ENCODE data around the gene CAPZB. TPM values are rescaled to one million over a fixed set of nuclear protein-coding genes. Genes with fewer than 3 reads are reported as not detected.

Gene CAPZB
- total and polyA plus RNA-seq, 10 donors: 139 to 386 (median 277) TPM

DNA sequence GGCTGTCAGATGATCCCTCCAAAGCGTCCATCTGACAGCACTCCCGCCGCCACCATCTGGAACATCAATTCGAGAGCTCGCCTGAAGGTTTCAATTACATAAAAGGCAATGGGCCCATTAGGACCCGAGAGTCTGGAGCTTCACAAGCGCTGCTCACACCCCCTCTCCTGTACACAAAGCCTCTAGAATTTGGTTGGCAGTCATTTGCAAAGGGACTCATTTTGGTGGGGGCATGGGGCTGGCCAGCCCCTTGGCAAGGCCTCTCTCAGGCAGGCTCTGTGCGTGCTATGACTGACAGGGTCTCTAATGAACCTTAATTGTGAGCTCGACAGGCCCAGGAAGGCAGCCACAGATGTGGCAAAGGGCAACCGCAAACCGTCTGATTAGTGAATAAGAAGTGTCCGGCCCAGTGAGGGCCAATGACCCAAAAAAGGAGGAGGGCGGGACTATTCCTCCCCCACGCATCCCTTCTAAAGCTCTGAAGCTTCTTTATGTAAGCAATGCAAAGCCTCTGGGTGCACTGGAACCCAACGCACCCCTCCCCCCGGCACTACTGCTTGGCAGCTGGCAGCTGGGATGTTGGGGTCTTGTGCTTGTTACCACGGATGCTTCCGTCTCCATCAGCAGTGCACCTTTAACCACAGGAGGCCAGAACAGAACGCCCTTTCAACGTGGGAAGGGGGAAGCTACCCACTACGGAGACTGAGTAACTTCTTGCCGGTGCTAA, 79.4 kb downstream of the CAPZB start:
- TF ChIP-seq POLR2A (IDR thresholded peaks at IDR 0.05) (no peak), POLR2AphosphoS5 (IDR thresholded peaks at IDR 0.05) (peak in 1 of 3 donors; percentile 34)
- TF ChIP-seq, protein P1, sequence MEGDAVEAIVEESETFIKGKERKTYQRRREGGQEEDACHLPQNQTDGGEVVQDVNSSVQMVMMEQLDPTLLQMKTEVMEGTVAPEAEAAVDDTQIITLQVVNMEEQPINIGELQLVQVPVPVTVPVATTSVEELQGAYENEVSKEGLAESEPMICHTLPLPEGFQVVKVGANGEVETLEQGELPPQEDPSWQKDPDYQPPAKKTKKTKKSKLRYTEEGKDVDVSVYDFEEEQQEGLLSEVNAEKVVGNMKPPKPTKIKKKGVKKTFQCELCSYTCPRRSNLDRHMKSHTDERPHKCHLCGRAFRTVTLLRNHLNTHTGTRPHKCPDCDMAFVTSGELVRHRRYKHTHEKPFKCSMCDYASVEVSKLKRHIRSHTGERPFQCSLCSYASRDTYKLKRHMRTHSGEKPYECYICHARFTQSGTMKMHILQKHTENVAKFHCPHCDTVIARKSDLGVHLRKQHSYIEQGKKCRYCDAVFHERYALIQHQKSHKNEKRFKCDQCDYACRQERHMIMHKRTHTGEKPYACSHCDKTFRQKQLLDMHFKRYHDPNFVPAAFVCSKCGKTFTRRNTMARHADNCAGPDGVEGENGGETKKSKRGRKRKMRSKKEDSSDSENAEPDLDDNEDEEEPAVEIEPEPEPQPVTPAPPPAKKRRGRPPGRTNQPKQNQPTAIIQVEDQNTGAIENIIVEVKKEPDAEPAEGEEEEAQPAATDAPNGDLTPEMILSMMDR (IDR thresholded peaks at IDR 0.05 in 8 of 11, conservative IDR thresholded peaks at IDR 0.05 in 3 of 11): no peak
- peaks cover 0 to 91% (median 0%) of the 10 kb centered on the region in 6 donors for H3K36me3 ChIP-seq
- WGBS, 5 donors: 67 to 78% (median 71%) methylated on average over 21 to 22 of the region's 22 CpGs
- H3K4me3 ChIP-seq: no peak overlapping the region
- H3K27me3 ChIP-seq (replicated peaks in 1 of 7): no peaks in the 10 kb centered on the region
- intact Hi-C loops (cut with DNase I; ENCODE audit: low total_unique reads): no loop called here
- no peak for DNase-seq
- H3K4me1 ChIP-seq: peaks cover 3 to 96% (median 40%) of the 10 kb centered on the region in 6 donors
- peak overlapping the region in 4 of 8 donors; percentile 1 to 35 (median 10) for H3K27ac ChIP-seq
- H3K9me3 ChIP-seq: no peaks in the 10 kb centered on the region

DNA sequence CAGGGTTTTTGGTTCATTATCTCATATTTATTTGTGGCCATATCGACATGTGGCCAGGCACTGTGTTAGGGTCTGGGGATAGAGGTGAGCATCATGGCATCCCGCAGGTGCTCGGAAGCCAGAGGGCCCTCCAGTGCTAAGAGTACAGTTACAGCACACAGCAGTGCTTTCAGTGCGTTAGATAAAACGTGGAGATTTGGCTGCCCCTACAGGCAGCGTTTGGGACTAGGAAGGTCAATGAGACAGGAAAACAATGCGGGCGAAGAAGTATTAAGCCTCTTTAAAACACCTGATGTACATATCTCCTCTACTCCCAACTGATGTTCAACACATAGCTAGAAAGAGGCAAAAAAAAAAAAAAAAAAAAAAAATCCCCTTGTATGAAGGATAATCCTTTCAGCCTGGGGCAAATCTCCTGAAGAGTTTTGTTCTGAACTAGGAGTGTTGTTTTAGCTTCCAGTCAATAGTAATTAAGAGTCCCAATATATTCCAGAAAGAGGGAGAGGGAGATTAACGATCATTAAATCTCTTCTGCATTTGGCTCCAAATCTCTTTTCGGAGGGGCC, 80.1 kb downstream of the CAPZB start:
- TF ChIP-seq, protein P1 (IDR thresholded peaks at IDR 0.05 in 8 of 11, conservative IDR thresholded peaks at IDR 0.05 in 3 of 11): no peak
- no peak for TF ChIP-seq POLR2A (IDR thresholded peaks at IDR 0.05)
- no peak for TF ChIP-seq POLR2AphosphoS5 (IDR thresholded peaks at IDR 0.05)
- Histone ChIP-seq H3K4me1 (peaks cover 0 to 96% (median 38%) of the 10 kb centered on the region in 6 donors), H3K36me3 (peaks cover 0 to 92% (median 0%) of the 10 kb centered on the region in 6 donors), H3K27ac (peak overlapping the region in 3 of 8 donors; percentile 1 to 35 (median 10)), H3K27me3 (replicated peaks in 1 of 7) (no peaks in the 10 kb centered on the region), H3K9me3 (no peaks in the 10 kb centered on the region), H3K4me3 (no peak overlapping the region)
- 78 to 88% (median 84%) methylated on average over 10 of the region's 10 CpGs for WGBS, 5 donors
- intact Hi-C loops (cut with DNase I; ENCODE audit: low total_unique reads): no loop called here
- no peak for DNase-seq

DNA sequence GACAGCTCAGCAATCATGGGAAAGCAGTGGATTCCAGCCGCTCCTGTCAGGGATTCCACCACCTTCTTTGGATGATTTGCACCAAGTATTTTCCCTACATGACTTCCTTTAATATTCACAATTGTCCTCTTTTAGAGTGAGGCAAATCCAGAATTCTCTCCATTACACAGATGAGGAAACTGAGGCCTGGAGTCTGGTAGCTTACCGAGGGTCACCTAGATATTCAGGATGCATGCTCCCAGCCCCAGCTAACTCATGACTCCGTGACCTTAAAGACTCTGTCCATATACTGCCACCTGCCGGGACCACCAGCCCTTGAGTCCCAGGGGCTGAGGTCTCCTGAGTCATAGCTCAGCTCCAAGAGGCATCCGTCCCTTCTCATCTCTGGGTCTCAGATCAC, 80.6 kb downstream of the CAPZB start:
- TF ChIP-seq POLR2A (IDR thresholded peaks at IDR 0.05) (no peak), POLR2AphosphoS5 (IDR thresholded peaks at IDR 0.05) (no peak)
- TF ChIP-seq, protein P1 (IDR thresholded peaks at IDR 0.05 in 8 of 11, conservative IDR thresholded peaks at IDR 0.05 in 3 of 11): no peak
- Histone ChIP-seq H3K4me3 (no peak overlapping the region), H3K4me1 (peaks cover 0 to 96% (median 39%) of the 10 kb centered on the region in 6 donors), H3K36me3 (peaks cover 0 to 91% (median 0%) of the 10 kb centered on the region in 6 donors), H3K27ac (peak overlapping the region in 1 of 8 donors; percentile 19), H3K27me3 (replicated peaks in 1 of 7) (no peaks in the 10 kb centered on the region), H3K9me3 (no peaks in the 10 kb centered on the region)
- intact Hi-C loops (cut with DNase I; ENCODE audit: low total_unique reads): no loop called here
- DNase-seq: no peak
- 84 to 100% (median 93%) methylated on average over 5 of the region's 5 CpGs for whole genome bisulfite sequencing, 5 donors

DNA sequence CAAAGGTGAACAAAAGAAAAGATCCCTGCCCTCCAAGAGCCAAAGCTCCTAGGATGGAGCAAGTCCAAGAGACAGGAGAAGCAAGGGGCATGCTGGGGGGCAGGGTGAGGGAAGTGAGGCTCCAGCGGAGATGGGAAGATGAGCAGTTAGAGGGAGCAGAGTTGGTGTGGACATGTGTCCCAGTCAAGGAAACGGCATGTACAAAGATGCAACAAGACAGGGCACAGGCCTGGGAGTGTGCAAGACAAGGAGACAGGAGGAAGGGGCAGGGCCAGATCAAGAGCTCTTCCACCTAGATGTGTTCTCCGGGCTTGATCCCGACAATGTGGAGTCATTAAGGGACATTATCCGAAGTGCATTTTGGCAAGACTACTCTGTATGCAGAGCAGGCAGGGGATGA, 82.1 kb downstream of the CAPZB start:
- intact Hi-C loops (cut with DNase I; ENCODE audit: low total_unique reads): no loop called here
- H3K27ac ChIP-seq: no peak overlapping the region
- no peak for DNase-seq
- H3K4me3 ChIP-seq: no peak overlapping the region
- peaks cover 0 to 93% (median 0%) of the 10 kb centered on the region in 6 donors for H3K36me3 ChIP-seq
- 90 to 94% (median 93%) methylated on average over 5 of the region's 5 CpGs for WGBS, 5 donors
- TF ChIP-seq POLR2AphosphoS5 (IDR thresholded peaks at IDR 0.05): no peak
- TF ChIP-seq, protein P1 (IDR thresholded peaks at IDR 0.05 in 8 of 11, conservative IDR thresholded peaks at IDR 0.05 in 3 of 11): no peak
- no peak for TF ChIP-seq POLR2A (IDR thresholded peaks at IDR 0.05)
- no peaks in the 10 kb centered on the region for H3K27me3 ChIP-seq (replicated peaks in 1 of 7)
- H3K4me1 ChIP-seq: peaks cover 0 to 96% (median 37%) of the 10 kb centered on the region in 6 donors
- H3K9me3 ChIP-seq: no peaks in the 10 kb centered on the region

Measured in spleen (tissue), 11 donors.